Measurements from ENCODE around the gene SLC12A9. TPM values are rescaled to one million over a fixed set of nuclear protein-coding genes. Genes with fewer than 3 reads are reported as not detected.

The SLC12A9 gene
- total and polyA plus RNA-seq, 2 of the 4 experiments (the other 2 are of a cell fraction) = 4.5 to 16.2 TPM

- Histone ChIP-seq H3K9ac (ENCODE audit: low read depth, low read length) (no peak overlapping the region), H3K36me3 (ENCODE audit: control insufficient read depth, insufficient read depth, low read length) (no peaks in the 10 kb centered on the region), H4K5ac (ENCODE audit: low read depth, low read length) (no peak overlapping the region), H3K23ac (ENCODE audit: low read depth, low read length) (no peak overlapping the region), H2AFZ (replicated peaks; ENCODE audit: low read length, poor library complexity) (no peak overlapping the region), H2BK20ac (ENCODE audit: low read depth, low read length) (no peak overlapping the region), H4K91ac (ENCODE audit: insufficient read depth, low read depth, low read length) (no peak overlapping the region), H3K9me3 (ENCODE audit: control insufficient read depth, insufficient read depth, low read length) (peaks cover 3% of the 10 kb centered on the region; the same call in 1 of the 2 replicates), H3K27ac (ENCODE audit: insufficient read depth, low read length) (no peak overlapping the region), H3K4ac (ENCODE audit: low read depth, low read length) (no peak overlapping the region), H2BK5ac (ENCODE audit: low read depth, low read length, poor library complexity, severe bottlenecking) (no peak overlapping the region), H2AK5ac (ENCODE audit: low read depth, low read length) (no peak overlapping the region), H3K4me3 (ENCODE audit: insufficient read depth, low read depth, low read length) (no peak overlapping the region), H3K9me1 (ENCODE audit: insufficient read depth, low read length) (no peaks in the 10 kb centered on the region), H3K4me1 (ENCODE audit: control insufficient read depth, insufficient read depth, low read length) (no peaks in the 10 kb centered on the region), H4K8ac (ENCODE audit: low read depth in 2 of 2, low read length in 2 of 2) (no peak overlapping the region), H2BK120ac (ENCODE audit: low read depth, low read length) (no peak overlapping the region), H3K18ac (ENCODE audit: low read depth, low read length) (no peak overlapping the region), H4K20me1 (ENCODE audit: insufficient read depth, low read length) (no peaks in the 10 kb centered on the region), H3K14ac (replicated peaks; ENCODE audit: low read depth, low read length) (no peak overlapping the region), H3K27me3 (ENCODE audit: control insufficient read depth, insufficient read depth, low read length) (peaks cover 20% of the 10 kb centered on the region), H3K4me2 (ENCODE audit: low read depth, low read length) (no peak overlapping the region), H3K56ac (ENCODE audit: extremely low read depth, insufficient read depth, low read length) (no peak overlapping the region), H3K79me1 (ENCODE audit: low read depth in 1 of 2, low read length in 2 of 2) (no peaks in the 10 kb centered on the region), H2AK9ac (replicated peaks; ENCODE audit: low read depth, low read length, poor library complexity) (no peak overlapping the region), H2BK15ac (ENCODE audit: low read depth, low read length) (no peak overlapping the region)
- ChIA-PET POLR2A (ENCODE audit: unreplicated experiment) (no interaction called here), CTCF (no interaction called here)
- DNase-seq (no peak), ATAC-seq (ENCODE audit: low read depth) (no peak)
- BruUV-seq (replicated peaks) = no TSS peak
- dilution Hi-C loops (cut with HindIII; ENCODE audit: low sequenced_read_pairs, unreplicated experiment) = no loop called here
- intact Hi-C loops (cut with micrococcal nuclease) = no loop called here
- in situ Hi-C loops (cut with MboI; ENCODE audit: low sequenced_read_pairs) = no loop called here
- WGBS, 2 experiments (ENCODE audit: extremely low coverage in 2 of 2, insufficient read length in 1 of 2) = no CpG with 5 or more reads among the region's 7 CpGs
- no peak for TF ChIP-seq ELK1 (IDR thresholded peaks at IDR 0.05; ENCODE audit: borderline replicate concordance, low read depth, low read length)
Measured at GRCh38 chr7:100902638-100903037, 50.1 kb downstream of the SLC12A9 start.

Data from IMR-90 (cell line).